Nucleus accumbens (tissue), 56 donors: Measurements from ENCODE around the gene CA6.
"Not testable (repeated sequence)": the region's sequence is repeated elsewhere in the genome, so short reads cannot be mapped to it uniquely, and the experiment has no call there.

Source experiments
- DNase-seq, 56 donors: peaks; one replicate each; lab custom pipeline; 2025; lab: John Stamatoyannopoulos, UW

Gene CA6

DNA sequence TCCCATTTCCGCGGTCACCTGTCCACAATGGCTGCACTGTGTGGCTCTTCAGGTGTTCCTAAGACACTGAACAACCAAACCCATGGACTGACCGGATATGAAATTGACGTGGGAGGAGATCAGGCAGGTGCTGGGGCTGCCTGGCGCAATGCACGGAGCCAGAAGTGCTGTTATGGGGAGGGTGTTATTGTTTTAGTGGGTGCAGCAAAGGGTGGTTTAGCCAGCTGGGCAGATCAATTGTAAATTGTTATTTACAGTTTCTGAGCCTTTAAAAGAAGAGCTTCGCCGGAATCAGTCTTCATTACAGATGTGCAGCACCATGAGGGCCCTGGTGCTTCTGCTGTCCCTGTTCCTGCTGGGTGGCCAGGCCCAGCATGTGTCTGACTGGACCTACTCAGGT lies at the start of gene CA6:
Gene CA6, plus strand, starts transcription at position 301 of the 400 bp plus-strand sequence. Its CDS starts 19 bp downstream, at position 320.
- no peak for DNase-seq

DNA sequence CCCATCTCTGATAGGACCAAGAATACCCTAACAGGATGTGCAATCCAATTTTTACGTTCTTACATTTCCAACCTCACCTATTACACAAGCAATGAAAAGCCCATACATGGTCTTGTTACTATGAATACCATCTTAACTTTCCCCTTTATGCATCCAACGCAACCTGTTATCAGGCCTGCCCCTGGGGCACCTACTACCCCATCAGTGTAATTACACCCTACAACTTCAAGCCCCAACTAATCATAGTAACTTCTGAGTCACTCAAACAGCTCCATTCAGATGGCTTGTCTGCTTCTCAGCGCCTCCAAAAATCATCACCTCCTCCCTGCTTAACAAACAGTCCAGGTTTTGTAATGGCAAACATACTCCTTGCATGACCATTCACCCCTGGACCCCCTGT lies 48.9 kb upstream of the CA6 start:
- not testable (repeated sequence) for DNase-seq

DNA sequence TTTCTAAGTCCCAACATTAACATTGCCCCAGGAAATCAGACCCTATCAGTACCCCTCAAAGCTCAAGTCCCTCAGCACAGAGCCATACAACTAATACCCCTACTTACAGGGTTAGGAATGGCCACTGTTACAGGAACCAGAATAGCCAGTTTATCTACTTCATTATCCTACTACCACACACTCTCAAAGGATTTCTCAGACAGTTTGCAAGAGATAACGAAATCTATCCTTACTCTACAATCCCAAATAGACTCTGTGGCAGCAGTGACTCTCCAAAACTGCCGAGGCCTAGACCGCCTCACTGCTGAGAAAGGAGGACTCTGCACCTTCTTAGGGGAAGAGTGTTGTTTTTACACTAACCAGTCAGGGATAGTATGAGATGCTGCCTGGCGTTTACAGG lies 48.2 kb upstream of the CA6 start:
- DNase-seq, result not testable (repeated sequence)

DNA sequence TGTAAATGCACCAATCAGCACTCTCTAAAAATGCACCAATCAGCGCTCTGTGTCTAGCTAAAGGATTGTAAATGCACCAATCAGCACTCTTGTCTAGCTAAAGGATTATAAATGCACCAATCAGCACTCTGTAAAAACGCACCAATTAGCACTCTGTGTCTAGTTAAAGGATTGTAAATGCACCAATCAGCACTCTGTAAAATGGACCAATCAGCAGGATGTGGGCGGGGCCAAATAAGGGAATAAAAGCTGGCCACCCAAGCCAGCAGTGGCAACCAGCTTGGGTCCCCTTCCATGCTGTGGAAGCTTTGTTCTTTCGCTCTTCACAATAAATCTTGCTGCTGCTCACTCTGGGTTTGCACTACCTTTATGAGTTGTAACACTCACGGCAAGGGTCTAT lies 47.2 kb upstream of the CA6 start:
- DNase-seq, result not testable (repeated sequence)

DNA sequence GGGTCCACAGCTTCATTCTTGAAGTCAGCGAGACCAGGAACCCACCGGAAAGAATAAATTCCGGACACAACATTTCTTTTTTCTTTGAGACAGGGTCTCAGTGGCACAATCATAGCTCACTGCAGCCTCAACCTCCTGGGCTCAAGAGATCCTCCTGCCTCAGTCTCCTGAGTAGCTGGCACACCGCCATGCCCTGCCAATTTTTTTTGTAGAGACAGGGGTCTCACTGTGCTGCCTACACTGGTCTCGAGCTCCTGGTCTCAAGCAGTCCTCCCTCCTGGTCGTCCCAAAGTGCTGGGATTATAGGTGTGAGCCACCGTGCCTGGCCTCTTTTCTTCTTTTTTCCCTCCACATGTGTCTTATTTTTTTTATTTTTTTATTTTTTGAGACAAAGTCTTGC lies 46.6 kb upstream of the CA6 start:
- DNase-seq, result no peak

DNA sequence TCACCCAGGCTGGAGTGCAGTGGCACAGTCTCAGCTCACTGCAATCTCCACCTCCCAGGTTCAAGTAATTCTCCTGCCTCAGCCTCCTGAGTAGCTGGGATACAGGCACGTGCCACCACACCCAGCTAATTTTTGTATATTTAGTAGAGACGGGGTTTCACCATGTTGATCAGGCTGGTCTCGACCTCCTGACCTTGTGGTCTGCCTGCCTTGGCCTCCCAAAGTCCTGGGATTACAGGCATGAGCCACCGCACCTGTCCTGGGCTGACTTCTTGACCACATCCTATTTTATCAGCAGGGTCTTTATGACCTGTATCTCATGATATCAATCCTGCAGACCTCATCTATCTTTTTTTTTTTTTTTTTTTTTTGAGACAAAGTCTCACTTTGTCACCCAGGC lies 45.0 kb upstream of the CA6 start:
- not testable (repeated sequence) for DNase-seq

DNA sequence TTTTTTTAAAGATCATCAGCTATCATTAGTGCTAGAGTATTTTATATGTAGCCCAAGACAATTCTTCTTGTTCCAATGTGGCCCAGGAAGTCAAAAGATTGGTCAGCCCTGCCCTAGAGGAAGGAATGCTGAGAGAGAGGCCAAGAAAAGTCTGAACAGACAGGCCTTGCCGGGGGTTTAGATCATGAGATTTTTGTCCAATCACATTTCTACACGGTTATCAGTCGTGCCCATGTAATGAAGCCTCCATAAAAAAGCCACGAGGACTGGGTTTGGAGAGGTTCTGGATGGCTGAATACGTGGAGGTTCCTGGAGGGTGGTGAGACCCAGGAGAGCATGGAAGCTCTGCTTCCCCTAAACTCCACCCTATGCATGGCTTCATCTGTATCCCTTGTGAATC lies 42.9 kb upstream of the CA6 start:
- DNase-seq, result no peak

DNA sequence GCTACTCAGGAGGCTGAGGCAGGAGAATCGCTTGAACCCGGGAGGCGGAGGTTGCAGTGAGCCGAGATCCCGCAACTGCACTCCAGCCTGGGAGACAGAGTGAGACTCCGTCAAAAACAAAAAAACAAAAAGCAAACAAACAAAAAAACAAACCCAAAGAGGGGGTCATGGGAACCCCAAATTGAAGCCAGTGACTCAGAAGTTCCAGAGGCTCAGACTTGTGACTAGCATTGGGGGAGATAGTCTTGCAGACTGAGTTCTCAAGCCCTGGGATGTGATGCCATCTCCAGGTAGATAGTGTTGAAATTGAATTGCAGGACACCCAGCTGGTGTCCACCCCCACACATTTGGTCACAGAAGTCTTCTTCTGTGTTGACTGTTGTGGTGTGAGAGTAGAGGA lies 42.3 kb upstream of the CA6 start:
- DNase-seq, result no peak

DNA sequence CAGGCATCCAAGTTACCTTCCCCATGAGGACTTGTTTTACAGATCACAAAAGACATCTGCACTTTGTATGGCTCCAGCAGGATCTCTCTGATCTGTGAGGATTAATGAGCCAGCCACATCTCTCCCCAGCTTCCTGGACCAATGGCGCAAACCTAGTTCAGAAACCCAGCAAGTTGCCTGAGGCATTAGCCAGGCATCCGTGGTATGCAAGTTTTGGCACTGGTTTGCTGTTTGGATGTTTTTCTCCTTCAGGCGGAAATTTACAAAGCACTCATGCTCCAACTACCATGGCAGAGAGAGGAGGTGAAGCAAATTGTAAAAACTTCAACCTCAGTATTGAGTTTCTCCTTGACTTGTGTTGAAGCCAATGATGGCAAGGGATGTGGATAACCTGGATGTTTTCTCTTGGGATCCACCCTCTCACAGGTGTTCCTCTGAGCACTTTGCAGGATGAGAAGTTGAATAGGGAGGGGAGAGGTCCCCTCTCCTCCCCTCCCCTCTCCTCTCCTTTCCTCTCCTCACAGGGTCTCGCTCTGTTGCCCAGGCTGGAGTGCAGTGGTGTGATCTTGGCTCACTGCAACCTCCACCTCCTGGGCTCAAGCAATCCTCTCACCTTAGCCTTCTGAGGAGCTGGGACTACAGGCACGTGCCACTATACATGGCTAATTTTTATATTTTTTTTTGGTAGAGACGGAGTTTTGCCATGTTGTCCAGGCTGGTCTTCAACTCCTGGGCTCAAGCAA lies 41.6 kb upstream of the CA6 start:
- DNase-seq, result peak in 3 of 56 donors; percentile 2 to 7 (median 7)

DNA sequence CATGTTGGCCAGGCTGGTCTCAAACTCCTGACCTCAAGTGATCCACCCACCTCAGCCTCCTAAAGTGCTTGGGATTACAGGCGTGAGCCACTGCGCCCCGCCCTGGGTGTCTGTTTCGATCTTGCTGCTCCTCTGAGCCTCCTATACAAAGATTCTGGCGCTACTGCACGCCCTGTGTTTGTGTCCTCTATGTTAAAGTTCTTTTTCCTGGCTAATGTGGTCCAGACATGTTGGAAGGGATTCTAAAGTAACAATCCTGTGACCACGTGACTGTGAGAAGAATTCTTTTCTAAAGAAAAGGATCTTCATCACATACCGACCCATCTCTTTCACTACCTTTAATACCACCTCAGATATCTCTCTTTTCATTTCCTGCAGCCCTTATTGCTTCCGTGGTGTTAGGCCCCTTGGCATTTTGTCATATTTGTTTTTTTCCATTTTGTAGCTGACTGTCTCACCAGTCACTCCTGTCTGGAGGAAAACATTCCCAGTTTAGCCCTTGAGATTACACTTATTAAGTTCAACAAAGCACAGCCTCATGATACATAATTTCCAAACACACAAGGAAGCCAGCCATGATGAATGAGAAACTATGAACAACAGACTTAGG lies 40.0 kb upstream of the CA6 start:
- DNase-seq, result no peak

DNA sequence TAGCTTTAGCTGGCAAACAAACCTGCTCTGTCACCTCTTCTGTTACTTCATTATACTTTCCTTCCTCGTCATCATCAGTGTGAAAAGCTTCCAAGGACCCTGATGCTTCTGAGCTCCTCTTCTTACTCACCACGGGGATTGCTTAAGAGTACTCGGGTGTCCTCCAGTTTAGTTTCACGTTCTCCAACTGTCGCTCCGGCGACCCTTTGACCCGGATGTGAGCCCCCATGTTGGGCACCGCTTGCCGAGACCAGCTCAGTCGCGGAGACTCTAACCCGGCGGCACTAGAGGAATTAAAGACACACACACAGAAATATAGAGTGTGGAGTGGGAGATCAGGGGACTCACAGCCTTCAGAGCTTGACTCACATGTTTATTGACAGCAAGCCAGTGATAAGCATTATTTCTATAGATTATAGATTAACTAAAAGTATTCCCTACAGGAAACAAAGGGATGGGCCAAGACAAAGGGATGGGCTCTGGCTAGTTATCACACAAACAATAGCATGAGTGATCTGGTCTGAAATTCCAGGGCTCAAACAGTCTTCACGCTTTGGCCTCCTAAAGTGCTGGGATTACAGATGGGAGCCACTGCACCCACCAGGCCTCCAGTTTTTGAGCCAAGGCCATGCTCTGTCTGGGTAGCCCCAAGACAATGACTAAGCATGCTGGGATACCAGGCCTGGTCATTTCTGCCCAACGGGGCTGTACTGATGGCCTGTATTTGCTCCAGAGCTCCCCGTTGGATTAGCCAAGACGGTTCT lies 37.1 kb upstream of the CA6 start:
- no peak for DNase-seq

DNA sequence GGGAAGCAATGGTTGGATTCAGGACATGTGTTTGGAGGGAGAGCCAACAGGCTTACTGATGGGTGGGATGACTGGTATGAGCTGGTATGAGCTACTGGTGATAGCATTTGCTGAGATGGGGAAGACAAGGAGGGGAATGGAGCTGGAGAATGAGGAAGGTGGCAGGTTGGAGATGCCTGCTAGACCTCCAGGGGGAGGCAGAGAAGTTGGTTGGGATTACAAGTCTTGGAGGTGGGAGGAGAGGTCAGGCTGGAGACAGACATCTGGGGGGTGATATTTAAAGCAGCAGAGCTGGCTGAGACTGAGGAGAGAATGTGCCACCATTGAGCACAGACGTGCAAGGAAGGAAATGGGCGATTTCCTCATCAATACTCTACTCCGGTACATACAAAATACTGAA lies 35.3 kb upstream of the CA6 start:
- no peak for DNase-seq

DNA sequence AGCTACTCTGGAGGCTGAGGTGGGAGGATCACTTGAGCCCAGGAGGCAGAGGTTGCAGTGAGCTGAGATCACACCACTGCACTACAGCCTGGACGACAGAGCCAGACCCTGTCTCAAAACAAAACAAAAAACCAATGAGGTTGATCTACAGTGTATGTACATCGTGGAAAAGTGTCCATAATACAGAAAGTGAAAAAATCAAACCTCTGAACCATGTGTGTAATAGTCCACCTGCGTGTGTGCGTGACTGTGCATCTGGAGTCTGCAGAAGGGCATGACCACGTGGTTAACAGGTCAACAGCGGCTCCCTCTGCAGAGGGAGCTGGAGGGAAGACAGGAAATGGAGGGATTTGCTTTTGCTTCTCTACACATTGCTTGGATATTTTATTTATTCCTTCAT lies 34.8 kb upstream of the CA6 start:
- DNase-seq, result no peak

DNA sequence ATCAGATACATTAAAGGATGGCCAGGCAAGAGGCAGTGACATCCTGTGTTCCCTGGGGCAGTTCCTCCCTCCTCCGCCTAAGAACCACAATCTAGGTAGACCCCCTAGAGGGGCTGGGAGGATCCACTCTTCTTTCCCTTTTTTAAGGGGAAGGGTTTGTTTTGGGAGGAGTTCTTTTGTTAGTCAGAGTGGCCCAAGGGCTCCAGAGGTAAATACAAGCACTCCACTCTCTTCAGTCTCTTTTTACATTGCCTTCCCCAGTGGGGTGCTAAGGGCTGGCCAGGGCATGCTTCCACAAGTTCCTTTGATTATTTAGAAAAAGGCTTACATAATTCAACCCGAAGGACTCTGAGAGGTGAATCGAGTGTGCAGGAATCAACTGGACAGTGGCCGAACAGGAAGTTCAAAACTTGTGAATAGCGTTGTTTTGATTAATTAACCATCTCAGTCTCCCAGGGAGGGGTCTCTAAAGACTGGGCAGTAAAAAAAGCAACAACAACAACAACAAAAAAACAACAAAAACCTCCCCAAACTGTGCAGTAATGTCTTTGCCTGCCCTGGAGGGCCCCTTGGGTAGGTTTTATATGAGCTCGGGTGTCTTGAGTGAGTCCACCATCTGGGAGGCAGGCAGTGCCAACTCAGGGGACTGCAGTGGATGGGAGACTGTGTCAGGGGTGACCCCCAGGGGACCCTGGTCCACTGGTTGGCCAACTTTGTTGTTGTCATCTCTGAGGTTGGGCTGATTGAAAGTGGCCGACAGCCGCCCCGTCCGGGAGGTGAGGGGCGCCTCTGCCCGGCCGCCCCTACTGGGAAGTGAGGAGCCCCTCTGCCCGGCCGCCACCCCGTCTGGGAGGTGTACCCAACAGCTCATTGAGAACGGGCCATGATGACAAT lies 34.0 kb upstream of the CA6 start:
- DNase-seq, result no peak

DNA sequence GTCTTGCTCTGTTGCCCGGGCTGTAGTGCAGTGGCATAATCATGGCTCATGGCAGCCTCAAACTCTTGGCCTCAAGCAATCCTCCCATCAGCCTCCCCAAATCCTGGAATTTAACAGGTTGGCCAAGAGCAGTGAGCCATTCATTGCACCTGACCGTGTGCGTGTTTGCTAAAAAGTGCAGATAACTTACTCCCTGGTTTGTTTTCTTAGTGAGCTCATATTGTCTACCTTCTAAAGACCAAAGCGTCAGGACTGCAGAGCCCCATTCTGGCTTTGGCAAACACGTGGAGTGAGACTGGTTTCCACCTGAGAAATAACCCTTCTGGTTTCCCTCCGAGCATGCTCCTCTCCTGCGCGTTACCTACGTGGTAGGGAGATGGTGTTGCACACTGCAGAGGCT lies 32.2 kb upstream of the CA6 start:
- DNase-seq, result no peak

DNA sequence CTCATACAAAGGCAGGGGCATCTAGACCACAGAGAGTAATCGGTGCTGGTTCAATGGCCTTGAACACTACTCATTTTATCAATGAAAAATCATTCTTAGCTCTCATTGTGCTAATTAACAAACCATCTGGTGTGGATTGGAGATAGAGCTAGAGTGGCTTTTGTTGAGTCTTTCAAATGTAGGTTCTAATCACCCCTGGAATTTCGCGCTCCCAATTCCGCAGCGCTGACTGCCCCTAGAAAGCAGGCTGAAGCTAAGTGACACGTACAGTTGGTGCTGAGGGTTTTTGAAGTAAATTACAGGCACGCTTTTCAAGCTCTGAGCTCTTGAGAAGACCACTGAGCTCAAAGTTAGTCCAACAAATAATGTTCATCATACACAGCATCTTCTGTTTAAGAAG lies 31.2 kb upstream of the CA6 start:
- DNase-seq, result no peak

DNA sequence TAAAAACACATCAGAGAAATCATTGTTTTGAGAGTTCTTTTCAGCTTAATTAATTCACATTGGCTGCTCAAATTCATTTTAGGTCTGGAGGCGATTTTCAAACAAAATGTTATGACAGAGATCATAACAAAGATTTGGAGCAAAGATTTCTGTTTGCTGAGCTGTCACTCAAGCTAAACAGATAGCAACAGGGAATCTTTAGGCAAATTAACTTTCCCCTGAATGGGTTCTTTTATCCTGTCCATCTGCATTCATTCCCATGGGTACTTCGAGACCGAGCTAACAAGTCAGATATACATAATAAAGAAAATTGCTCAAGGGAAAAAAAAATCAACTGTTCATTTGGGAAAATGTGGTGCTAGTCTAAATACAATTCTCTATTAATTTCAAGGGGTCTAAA lies 30.2 kb upstream of the CA6 start:
- no peak for DNase-seq

DNA sequence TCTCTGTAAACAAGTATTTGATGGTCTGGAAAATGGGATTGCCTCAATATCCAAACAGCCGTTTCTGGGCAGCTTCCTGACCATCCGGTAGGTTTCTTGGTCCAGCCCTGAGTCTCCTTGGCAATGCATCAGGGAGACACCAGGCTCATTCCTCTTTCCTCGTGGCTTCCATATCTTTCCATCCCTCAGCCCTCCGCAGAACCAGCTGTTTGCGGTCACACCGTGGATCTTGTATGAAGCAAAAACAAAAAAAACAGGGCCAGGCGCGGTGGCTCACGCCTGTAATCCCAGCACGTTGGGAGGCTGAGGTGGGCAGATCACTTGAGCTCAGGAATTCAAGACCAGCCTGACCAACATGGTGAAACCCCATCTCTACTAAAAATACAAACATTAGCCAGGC lies 28.1 kb upstream of the CA6 start:
- DNase-seq, result peak in 1 of 56 donors; percentile 8

DNA sequence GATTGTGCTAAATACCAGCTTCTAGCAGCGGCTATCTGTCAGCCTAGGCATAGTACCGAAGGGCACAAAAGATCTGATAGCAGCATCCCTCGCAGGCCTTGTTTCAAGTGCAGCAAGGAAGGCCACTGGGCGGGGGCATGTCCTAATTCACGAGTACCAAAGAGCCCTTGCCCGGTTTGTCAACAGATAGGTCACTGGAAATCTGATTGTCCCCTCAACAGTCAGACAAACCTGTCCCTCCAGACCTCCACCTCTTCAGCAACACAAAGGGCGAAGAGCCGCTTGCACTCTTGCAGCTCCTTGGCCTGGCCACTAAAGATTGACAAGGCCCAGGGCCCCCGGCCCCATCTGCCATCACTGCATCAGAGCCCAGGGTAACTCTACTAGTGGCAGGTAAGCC lies 22.7 kb upstream of the CA6 start:
- no peak for DNase-seq

DNA sequence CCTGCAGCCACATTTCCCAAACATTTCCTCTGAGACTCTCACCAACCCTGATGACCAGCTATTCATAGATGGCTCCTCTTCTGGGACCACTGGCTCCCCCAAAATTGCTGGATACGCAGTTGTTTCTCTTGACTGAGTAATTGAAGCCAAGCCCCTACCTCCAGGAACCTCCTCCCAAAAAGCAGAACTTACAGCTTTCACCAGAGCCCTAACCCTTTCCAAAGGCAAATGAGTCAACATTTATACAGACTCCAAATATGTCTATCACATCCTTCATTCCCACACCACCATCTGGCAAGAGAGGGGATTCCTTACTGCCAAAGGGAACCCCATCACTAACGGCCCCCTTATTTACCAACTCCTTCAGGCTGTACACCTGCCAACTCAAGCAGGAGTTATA lies 20.3 kb upstream of the CA6 start:
- DNase-seq, result no peak

DNA sequence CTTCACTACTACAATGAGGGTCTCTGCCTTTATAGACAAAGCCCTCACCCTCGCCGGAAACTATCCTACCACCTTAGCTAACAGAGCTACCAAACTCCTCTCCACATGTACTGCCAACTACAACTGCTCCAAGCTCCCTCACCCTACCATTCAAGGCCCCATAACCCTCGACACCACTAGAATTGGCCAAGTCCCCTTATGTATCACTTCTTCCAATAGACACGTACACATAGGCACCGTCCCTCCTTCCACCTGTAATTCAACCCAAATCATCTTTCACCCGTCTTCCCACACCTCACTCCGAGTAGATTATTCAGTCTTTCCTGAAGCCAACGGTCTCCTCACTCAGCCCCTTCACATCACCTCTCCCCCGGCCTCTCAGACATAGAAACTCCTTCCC lies 19.7 kb upstream of the CA6 start:
- DNase-seq, result no peak
